Measurements from ENCODE around the gene SLC6A19.

Gene SLC6A19

DNA sequence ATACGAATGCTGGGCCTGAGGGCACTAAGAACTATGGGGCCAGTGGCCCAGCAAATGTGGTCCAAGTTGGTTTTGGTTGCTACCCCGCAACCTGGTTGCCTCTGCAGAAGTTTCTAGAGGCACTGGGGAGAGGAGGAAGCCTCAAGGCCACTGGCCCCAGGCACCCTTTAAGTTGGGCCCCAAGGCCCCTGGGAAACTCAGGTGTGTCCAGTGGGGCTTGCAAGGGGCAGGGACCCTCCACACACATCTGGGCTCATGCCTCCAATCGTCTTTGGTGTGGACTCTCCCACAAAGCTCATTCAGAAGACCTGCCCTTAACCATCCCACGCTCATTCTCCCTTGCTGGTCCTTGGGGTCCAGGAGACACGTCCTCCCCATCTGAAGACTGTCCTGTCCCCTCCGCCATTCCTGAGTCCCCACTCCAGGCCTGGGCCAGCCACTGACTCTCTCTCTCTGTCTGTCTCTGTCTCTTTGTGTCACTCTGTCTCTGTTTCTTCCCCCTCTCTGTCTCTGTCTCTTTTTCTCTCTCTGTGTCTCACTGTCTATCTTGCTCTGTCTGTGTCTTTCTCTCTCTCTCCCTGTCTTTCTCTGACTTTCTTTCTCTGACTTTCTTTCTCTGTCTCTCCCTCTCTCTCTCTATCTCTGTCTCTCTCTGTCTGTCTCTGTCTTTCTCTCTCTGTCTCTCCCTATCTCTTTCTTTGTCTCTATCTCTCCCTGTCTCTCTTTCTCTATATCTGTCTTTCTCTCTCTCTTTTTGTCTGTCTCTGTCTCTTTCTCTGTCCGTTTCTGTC, 3.3 kb upstream of the SLC6A19 start:
- no peak for DNase-seq

DNA sequence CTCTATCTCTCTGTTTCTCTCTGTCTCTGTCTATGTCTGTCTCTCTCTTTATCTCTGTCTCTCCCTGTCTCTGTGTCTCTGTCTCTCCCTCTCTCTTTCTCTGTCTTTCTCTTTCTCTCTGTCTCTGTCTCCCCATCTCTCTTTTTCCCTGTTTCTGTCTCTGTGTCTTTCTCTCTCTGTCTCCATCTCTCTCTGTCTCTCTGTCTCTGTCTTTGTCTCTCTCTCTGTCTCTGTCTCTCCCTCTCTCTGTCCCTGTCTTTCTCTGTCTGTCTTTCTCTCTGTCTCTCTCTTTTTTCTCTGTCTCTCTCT, 2.1 kb upstream of the SLC6A19 start:
- no peak for DNase-seq

DNA sequence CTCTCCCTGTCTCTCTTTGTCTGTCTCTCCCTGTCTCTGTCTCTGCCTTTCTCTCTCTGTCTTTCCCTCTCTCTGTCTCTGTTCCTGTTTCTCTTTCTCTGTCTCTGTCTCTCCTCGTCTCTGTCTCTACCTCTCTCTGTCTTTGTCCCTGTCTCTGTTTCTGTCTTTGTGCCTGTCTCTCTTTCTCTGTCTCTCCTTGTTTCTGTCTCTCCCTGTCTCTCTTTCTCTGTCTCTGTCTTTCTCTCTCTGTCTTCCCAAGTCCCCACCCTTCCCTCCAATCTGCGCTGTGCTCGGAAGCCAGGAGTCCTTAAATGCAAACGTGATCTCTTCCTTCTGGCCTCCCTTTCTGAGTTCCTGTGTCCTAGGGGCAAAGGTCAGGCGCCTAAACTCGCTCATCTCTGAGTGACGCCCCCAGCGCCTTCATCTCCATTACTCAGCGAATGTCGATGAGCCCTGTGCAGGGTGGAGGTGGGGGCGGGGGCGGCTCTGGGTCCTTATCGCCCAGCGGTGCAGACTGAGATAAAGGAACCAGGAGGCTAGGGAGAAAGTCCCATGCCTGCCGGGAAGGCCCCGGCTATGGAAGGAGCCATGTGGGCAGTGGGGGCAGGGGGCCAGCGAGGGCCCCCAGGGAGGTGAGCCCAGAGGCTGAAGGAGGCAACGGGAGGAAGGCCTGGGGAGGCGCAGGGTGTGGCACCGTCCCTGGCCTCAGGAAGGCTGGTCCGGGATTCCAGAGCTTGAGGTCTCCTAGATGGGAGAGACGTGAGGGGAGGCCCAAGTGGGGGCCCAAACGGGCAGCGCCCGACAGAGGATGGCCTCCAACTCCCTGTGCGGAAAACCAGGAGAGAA, 1.5 kb upstream of the SLC6A19 start:
- DNase-seq, result no peak

DNA sequence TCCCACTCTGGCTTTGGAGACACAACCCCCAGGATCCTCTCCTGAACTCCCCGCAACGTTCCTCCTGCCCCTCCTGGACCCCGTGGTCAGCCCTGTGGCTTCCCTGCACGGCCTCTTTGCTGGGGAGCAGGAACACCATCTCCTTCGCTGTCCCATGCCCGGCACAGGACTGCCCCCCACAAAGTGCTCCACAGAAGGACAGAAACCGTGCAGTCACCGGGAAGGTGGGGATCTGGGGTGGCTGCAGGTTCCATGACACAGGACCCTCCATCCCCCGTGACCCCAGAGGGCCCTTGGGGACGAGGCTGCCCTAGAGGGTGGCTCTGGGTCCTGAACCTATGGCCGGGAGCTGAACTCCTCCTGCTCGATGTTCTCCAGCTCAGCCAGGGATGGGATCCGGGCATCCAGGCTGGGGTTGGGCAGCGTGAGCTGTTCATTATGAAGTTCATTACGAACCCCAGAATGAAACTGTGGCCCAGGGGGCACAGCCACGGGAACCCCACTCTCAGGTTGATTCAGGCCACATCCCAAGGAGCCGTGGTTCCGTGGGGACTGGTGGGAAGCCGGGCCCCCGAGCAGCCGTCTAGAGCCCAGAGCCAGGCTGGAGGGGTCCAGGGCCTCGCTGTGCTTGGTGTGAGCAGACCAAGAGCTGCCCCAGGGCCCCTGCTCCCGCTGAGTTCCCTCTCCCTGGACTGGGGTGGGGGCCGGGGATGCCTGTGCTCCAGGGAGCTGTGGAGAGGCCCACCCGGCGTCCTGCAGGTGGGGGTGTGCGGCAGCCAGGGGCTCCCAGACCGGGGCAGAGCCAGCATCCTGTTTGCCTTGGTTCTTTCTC, 684 bp upstream of the SLC6A19 start:
- DNase-seq, result no peak

DNA sequence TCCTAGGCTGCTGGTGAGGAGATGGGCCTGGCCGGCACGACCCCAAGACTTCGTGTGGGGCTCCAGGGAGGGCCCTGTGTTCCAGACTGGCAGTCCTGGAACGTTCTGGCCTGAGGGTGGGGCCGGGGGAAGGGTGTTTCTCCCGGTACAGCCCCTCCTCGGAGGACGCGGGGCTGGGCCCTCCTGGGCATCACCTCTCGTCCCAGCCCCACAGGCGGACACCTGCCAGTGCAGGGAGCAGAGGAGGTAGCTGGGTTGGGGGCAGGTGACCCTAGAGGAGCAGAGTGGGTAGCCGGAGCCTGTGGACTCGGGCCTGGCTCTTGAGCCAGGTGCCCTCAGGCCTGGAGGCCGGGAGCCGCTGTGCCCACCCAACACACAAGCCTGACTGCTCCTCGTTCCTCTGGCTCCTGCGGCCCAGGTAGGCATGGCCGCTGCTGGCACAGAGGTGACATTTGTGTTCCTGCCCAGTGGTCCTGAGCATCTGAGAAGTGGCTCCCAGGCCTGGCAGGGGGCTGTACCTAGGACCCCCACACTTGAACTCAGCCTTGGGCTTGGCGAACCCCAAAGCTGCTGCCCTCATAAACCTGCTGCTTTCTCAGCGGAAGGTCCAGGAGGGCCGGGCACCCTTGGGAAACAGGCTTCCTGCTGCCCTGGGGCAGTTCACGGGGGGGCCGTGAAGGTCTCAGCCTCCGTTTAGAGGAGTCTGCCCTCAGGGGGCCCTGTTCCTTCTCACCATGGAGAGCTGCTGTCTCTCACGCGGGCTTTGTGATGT, 817 bp downstream of the SLC6A19 start:
- DNase-seq, result no peak

DNA sequence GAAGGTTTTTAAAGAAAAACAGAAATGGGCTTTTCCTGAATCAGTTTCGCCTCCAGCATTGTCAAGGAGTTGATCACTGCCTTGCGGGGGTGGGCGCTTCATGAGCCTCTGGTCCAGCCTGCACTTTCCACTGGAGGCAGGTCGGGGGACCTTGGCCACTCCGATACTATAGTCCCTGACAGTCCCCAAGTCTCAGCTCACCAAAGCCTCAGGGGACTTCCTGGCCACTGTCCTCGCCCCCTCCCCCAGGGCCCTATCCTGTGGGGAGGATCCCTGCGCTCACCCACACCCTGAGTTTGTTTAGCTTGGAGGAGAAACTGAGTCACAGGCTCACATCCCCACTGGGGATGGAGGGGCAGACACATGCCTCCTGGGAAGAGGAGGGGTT, 1.4 kb downstream of the SLC6A19 start:
- no peak for DNase-seq

DNA sequence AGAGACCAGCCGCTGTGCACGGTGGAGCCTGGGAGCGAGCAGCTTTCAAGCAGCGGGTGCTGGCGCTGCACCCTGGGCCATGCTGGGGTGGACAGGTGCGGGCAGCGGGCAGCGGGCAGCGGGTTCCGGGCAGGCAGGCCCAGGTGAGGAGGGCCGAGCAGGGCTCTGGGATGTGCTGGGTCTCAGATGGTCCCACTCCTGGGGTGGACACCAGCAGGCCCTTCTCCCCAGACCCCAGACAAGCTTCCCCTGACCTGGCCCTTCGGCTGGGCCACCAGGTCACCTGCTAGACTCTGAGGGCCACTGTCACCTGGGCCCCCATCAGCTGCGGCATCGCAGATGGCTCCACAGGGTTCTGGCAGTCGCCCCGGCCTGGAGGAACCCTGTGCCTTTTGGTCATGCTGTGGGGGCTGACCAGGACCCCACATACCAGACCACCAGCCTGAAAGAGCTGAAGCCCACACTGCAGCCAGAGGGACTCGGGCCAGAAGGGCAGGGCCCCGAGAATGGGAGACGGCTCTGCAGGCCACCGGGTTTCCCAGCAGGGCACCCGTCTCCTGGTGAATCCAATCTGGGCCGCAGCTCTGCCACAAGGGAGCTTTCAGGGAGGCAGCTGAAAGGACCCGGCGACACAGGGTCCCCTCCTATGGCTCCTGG, 2.0 kb downstream of the SLC6A19 start:
- no peak for DNase-seq

DNA sequence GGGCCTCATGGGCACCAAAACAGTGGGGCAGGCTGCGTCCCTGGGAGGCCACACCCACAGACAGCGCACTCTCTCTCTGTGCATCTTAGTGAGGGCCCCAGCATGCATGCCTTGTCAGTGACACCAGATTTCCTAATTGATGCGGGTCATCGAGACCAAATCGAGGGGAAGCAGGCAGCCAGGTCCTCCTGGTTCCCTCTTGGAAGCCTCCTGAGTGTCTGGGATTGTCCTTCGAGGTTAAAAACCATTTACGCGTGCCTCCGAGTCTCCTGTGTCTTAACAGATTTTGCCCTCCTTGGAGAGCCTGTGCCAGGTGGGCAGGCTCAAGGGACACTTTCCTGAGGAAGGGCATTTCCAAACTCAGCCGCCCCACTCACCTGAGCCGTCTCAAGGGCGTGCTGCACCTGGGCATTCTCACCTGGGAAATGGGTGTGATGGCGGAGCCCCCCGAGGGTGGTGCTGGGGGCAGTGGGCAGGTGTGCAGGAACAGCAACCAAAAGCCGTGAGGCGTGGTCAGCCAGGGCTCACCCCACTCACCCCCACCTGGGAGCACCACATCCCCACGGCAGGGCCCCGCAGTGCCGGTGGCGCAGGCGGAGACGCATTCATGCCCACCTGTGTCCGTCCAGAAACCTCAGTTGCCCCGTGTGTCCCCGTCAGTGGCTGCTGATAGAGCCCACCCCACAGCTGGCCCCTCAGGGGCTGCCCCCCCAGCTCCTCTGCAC, 2.7 kb downstream of the SLC6A19 start:
- no peak for DNase-seq

DNA sequence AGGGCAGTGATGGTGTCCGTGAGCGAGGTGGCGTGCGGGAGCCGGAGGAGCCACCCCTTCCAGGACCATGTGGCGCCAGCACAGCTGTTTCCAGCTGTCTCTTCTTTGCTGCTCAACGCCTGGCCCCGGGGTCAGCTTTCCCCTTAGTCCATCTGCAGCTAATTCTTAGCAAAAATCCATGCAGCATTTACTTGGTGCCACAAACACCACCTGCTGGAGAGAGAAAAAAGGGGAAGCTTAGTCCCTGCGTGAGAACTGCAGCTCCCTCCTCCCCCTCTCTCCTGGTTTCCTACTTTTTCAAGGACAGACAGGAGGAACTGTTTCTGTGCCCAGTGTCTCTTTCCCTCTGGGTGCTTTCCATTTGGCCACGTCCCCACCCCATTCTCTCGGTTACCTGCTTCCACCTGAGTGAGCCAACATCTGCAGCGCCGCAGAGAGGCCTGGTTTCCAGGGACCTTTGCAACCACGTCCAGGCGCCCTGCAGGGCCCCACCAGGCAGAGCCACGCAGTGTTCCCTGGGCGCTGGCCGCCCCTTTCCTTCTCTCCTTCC, 3.4 kb downstream of the SLC6A19 start:
- peak; percentile 37 for DNase-seq

DNA sequence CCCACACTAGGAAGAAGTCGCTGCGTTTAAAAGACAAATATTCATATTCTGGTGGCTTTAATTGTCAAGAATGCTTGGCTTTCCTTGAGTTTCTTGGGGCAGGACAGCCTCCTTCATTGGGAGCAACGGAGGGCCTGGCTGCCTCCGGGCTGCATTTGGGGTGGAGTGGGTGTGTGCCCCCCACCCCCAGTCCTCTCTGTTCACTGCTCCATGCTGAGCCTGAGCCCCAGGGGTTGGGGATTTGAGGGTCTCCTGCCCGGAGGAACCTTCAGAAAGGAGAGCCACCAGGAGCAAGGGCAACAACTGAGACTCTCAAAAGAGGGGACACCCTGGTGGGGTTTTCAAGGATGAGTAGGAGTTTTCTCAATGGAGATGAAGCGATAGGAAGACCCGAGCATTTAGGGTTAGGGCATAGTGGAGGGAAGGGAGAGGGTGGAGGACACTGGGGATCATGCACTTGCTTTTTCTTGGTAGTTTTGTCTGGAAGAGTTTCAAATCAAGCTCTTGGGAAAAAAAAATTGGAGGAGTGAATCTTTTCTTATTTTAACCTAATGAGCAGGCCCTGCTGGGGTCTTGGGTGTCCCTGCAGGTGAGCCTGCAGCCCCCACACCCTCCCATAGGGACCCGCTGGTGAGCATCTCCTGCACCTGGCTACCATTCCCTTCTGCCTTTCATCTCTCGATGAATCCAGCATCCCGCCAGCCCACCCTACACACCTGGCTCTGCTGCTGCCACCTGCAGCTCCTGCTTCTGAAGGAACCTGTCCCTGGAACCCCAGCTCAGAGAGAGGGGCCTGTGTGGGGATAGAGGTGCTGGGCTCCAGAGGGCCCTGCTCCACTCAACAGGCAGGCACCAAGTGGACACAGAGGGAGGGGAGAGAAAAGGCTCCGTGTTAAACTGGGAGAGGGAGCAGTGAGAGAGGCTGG, 4.1 kb downstream of the SLC6A19 start:
- no peak for DNase-seq

DNA sequence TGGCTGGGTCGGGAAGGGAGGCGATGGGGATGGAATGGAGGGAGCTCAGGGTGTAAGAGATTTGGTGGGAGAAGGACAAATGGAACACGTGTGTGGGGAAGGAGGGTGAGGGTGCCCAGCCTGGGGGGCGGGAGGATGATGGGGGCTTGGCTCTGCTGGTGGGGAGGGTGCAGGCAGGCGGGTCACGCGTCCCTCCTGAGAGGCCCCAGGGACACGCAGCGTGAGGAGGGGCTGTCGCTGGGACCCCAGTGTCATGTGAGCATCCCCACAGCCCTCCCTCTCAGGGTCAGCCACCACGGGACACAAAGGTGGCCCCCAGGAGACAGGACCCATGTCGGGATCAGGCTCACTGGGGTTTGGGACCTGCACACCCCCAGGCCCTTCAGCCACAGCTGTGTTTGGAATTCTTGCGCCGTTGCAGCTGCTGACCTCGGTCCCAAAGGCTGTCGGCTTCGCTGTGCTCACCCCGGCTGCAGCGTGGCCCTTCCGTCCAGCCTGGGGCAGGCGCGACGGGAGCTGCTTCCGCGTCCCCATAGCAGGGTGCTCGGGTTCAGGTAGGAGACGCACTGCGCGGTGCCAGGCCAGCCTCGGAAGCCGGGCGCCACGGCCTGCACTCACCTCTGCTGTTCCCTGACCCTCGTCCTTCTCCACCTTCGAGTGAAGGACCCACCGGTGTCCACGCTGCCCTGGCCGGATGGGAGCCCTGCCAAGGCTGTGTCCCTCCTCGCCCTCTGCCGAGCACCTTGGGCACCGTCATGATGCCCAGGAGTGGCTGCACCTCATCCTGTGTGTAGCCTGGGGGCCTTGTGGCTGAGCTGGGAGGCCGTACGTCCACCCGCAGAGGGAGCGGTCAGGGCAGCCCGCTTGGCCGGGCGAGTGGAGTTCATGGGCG, 5.4 kb downstream of the SLC6A19 start:
- no peak for DNase-seq

DNA sequence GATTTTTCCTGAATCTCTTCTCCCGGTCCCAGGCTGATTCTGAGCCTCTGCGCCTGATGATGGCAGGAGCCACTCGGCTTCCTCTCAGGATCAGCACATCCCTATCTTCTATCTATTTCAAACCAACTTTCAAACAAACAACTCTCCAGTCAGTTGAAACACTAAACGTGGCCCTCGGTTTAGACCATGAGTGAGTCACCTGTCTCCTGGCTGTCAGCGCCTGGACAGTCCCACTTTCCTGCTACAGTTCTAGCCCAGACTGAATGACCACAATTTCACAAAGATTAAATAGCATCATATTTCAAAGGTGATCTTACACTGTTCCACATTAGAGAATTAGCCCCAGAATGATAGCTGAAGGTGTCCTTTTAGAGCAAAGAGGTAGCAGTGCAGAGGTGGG, 6.2 kb downstream of the SLC6A19 start:
- no peak for DNase-seq

DNA sequence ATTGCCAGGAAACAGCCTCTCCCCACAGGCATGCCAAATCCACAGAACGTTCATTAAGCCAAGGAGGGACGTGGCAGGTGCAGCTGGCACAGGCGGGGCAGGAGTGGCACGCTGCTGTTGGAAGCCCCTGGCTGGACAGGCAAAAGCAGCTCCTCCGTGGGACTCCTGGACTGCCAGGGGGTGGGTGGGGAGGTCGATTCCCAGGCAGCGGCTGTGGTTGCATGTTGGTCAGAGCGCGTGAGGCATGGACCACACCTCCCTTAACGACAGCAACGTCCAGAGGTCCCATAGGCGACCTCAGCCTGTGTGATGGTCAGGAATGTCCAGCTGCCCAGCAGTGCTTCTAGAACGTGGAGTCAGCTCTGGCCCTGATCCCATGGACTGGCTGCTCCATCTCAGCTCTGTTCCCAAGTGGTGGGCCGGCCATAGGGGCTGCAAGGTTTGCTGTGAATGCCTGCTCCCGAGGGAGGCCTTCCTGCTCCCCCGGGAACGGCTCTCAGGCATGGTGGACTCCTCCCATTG, 6.9 kb downstream of the SLC6A19 start:
- DNase-seq, result no peak

DNA sequence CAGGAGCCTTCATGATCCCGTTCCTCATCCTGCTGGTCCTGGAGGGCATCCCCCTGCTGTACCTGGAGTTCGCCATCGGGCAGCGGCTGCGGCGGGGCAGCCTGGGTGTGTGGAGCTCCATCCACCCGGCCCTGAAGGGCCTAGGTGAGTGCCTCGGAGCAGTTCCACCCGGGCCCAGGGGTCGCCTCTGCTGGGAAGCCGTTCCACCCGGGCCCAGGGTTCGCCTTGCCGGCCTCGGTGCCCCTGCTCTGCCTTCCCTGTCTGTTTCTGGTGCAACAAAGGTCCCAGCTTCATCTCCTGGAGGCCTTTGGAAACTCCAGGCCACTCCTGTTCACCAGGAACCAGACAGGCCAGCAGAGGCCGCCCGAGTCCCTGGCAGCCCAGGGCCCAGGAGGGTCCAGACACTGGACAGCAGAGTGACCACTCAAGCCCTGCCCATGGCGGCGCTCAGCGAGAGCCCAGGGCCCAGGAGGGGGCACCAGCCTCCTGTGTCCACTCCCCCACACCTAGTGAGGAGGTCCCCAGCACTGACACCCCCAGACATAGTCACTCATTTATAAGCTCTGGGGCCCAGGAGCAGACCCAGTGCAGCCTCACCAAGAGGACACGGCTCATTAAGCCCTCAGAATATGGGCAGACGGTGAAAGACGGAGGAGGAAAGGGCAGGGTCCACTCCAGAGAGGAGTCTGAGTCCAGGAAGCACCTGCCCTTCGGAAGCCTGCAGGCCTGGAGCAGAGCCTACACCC, 7.5 kb downstream of the SLC6A19 start:
- no peak for DNase-seq

DNA sequence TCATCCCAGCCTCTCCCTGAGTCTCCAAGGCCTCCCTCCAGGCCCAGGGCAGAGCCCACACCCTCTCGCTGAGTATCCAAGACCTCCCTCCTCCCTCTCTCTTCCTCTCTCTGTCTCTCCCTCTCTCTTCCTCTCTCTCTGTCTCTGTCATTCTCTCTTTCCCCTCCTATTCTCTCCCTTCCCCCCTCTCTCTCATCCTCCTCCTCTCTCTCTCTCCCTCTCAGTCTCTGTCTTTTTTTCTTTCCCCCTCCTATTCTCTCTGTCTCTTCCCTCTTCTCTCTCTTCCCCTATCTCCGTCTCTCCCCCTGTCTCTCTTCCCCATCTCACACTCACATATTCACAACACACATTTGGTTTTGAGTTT, 8.1 kb downstream of the SLC6A19 start:
- DNase-seq, result no peak

DNA sequence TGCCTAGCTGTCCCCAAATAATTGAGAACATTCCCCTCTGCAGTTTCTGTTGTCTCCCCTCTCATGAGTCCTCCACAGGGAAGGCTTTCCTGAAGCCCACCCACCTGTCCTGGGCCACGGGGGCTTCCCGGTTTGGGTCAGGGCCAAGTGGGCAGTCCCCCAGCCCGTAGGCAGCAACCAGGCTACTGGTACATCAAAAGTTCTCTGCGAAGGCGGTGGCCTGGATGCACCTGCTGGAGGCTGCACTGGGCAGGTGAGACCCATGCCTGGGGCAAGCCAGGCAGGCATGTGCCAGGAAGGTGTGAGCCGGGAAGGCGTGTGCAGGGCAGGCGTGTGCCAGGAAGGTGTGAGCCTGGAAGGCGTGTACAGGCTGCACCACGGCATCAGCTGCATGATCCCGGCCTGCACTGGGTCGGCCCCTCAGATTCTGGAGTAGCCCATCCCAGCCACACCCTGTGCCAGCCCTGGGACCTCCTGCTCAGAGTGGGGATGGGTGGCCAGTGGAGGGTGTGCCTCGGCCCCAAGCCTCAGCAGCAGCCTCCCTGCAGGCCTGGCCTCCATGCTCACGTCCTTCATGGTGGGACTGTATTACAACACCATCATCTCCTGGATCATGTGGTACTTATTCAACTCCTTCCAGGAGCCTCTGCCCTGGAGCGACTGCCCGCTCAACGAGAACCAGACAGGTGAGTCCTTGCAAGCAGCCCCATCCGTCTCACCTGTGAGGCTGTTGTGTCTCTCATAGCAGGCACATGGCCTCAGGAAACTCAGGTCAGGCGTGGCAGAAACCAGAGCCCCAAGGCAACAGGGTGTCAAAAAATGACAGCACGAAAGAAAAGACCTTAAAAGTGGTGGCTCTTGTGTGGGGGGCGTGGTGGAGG, 8.7 kb downstream of the SLC6A19 start:
- no peak for DNase-seq

DNA sequence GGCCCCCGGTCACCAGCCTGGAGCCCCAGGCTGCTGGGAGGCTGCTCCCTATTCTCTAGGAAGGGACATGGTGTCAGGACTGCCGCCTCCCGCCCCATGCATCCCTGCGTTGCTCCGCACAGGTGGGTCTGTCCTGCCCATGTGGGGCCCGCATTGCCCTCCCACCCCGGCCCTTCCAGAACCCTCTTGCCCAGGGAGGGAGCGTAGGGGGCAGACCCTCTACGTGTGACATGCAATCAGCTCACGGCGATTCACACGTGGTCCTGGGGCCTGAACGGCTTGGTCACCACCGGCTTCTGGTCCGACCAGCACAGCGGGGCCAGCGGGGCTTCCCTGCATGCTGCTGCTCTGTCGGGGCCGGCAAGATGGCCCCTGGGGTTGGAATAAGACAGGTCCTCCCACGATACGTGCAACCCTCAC, 9.4 kb downstream of the SLC6A19 start:
- no peak for DNase-seq

Measured in COR-L47 (cell line).